Hepatocyte (in vitro differentiated cells): ENCODE measurements around the gene BRCA1.

Source experiments
- CTCF ChIP-seq: fragments of 200-600 bp; sonication (generic); IDR thresholded peaks from 2 replicates; pipeline ENCODE4 v1.5.1; 2016; ENCODE audit warnings: antibody characterized with exemption, mild to moderate bottlenecking; ENCODE audit not compliant: poor library complexity
- EZH2 ChIP-seq: fragments of 200-600 bp; sonication (generic); IDR thresholded peaks from 2 replicates; pipeline ENCODE4 v1.6.1; 2016; ENCODE audit warnings: antibody characterized with exemption, mild to moderate bottlenecking, borderline replicate concordance

- TF ChIP-seq CTCF (no peak), EZH2 (no peak)
Observed at GRCh38 chr17:43039646-43040045, 85.5 kb downstream of the BRCA1 start.
